Smooth muscle cell (in vitro differentiated cells): ENCODE data around the gene SEMA4C. TPM values are rescaled to one million over a fixed set of nuclear protein-coding genes. Genes with fewer than 3 reads are reported as not detected.
"Not testable (repeated sequence)": the region's sequence is repeated elsewhere in the genome, so short reads cannot be mapped to it uniquely, and the experiment has no call there.

ENCODE experiments used
- DNase-seq: peaks from one replicate; lab custom pipeline; 2025; ENCODE audit not compliant: unreplicated experiment; lab: John Stamatoyannopoulos, UW
- H2AFZ ChIP-seq: fragments of 200-600 bp; sonication (generic); 2 replicates; pipeline ENCODE4 v1.6.0; 2016; ENCODE audit warnings: antibody characterized with exemption, low read depth, mild to moderate bottlenecking
- H3F3A ChIP-seq: fragments of 200-600 bp; sonication (generic); 2 replicates; pipeline ENCODE4 v1.6.0; 2017; ENCODE audit warnings: antibody characterized with exemption, low read depth
- H3K27ac ChIP-seq: fragments of 200-600 bp; sonication (generic); 2 replicates; pipeline ENCODE4 v1.5.1; 2016; ENCODE audit warnings: low read depth, mild to moderate bottlenecking
- H3K27me3 ChIP-seq: fragments of 200-600 bp; sonication (generic); 2 replicates; pipeline ENCODE4 v1.6.1; 2016; ENCODE audit warnings: low read depth, mild to moderate bottlenecking
- H3K36me3 ChIP-seq: fragments of 200-600 bp; sonication (generic); 2 replicates; pipeline ENCODE4 v1.5.1; 2016; ENCODE audit warnings: low read depth
- H3K4me1 ChIP-seq: fragments of 200-600 bp; sonication (generic); 2 replicates; pipeline ENCODE4 v1.5.1; 2016; ENCODE audit warnings: low read depth
- H3K4me2 ChIP-seq: fragments of 200-600 bp; sonication (generic); 2 replicates; pipeline ENCODE4 v1.6.0; 2016; ENCODE audit warnings: mild to moderate bottlenecking
- H3K4me3 ChIP-seq: fragments of 200-600 bp; sonication (generic); 2 replicates; pipeline ENCODE4 v1.5.1; 2016; ENCODE audit warnings: mild to moderate bottlenecking
- H3K79me2 ChIP-seq: fragments of 200-600 bp; sonication (generic); 2 replicates; pipeline ENCODE4 v1.6.0; 2016; ENCODE audit warnings: low read depth, mild to moderate bottlenecking
- H3K9ac ChIP-seq: fragments of 200-600 bp; sonication (generic); 2 replicates; pipeline ENCODE4 v1.6.0; 2016; ENCODE audit warnings: low read depth
- H3K9me3 ChIP-seq: fragments of 200-600 bp; sonication (generic); replicated peaks from 2 replicates; pipeline ENCODE4 v1.5.1; 2016; ENCODE audit warnings: low read depth
- H4K20me1 ChIP-seq: fragments of 200-600 bp; sonication (generic); 2 replicates; pipeline ENCODE4 v1.6.0; 2016; ENCODE audit warnings: low read depth
- CTCF ChIP-seq: fragments of 200-600 bp; sonication (generic); IDR thresholded peaks from 2 replicates; pipeline ENCODE4 v1.5.1; 2017; ENCODE audit warnings: borderline replicate concordance, mild to moderate bottlenecking, antibody characterized with exemption; ENCODE audit not compliant: insufficient read depth, poor library complexity, severe bottlenecking
- WGBS: methylation state at CpG from one replicate; pipeline ENCODE4 v1.1.7; 2016; ENCODE audit warnings: low lambda C conversion rate; 5-methylcytosine and 5-hydroxymethylcytosine counted together
- polyA plus RNA-seq: library from polyadenylated mRNA; unstranded; fragments of >200 nt; fragmentation: Nextera tagmentation; extraction: Ambion mirVana; gene quantifications from 2 replicates; pipeline ENCODE4 v1.2.1, GENCODE V29; 2016
- total RNA-seq: library from RNA; depleted of rRNA; stranded (reverse); fragments of >200 nt; gene quantifications from 2 replicates; pipeline ENCODE4 v1.2.3, GENCODE V29; 2014

SEMA4C gene
- total and polyA plus RNA-seq, 2 experiments from 2014 or later = 40.7 to 41.0 TPM

GRCh38 chr2:96863575-96864342 is 6.1 kb downstream of the SEMA4C start:
- DNase-seq = no peak
- Histone ChIP-seq H3K4me1 (peaks cover 7% of the 10 kb centered on the region), H3K9ac (no peak overlapping the region), H3K27ac (no peak overlapping the region), H3K27me3 (no peaks in the 10 kb centered on the region), H2AFZ (no peak overlapping the region), H3K4me3 (no peak overlapping the region), H3K36me3 (no peaks in the 10 kb centered on the region), H3F3A (peaks cover 29% of the 10 kb centered on the region), H3K9me3 (no peaks in the 10 kb centered on the region), H4K20me1 (peaks cover 94% of the 10 kb centered on the region), H3K79me2 (peaks cover 44% of the 10 kb centered on the region), H3K4me2 (no peak overlapping the region)
- WGBS = 97% methylated on average over 16 of the region's 19 CpGs
- TF ChIP-seq CTCF = no peak

GRCh38 chr2:96863056-96863455 is 6.8 kb downstream of the SEMA4C start:
- H3K27ac ChIP-seq, H3K4me2 ChIP-seq, H3K9ac ChIP-seq, H3K4me1 ChIP-seq, DNase-seq, H3K36me3 ChIP-seq, H3K27me3 ChIP-seq, H2AFZ ChIP-seq, H3K4me3 ChIP-seq, H3K9me3 ChIP-seq: not testable (repeated sequence)
- Histone ChIP-seq H4K20me1 (peaks cover 92% of the 10 kb centered on the region), H3K79me2 (peaks cover 37% of the 10 kb centered on the region), H3F3A (peaks cover 31% of the 10 kb centered on the region)
- 79% methylated on average over 4 of the region's 4 CpGs for WGBS

- DNase-seq = no peak
- H3K4me3 ChIP-seq = no peak overlapping the region
- H3K27me3 ChIP-seq = no peaks in the 10 kb centered on the region
- no peak overlapping the region for H3K9ac ChIP-seq
- H3K27ac ChIP-seq = no peak overlapping the region
- no peaks in the 10 kb centered on the region for H3K36me3 ChIP-seq
- H3K4me1 ChIP-seq = peaks cover 16% of the 10 kb centered on the region
- H3K4me2 ChIP-seq = no peak overlapping the region
- no peaks in the 10 kb centered on the region for H3K9me3 ChIP-seq
- peaks cover 33% of the 10 kb centered on the region for H3K79me2 ChIP-seq
- no peak overlapping the region for H2AFZ ChIP-seq
- 95% methylated on average over 17 of the region's 17 CpGs for WGBS
- H3F3A ChIP-seq = peaks cover 29% of the 10 kb centered on the region
- TF ChIP-seq CTCF = no peak
- peaks cover 72% of the 10 kb centered on the region for H4K20me1 ChIP-seq
These were observed 8.8 kb downstream of the SEMA4C start for GRCh38 chr2:96861074-96861473.

- DNase-seq = no peak
- WGBS = 94% methylated on average over 32 of the region's 38 CpGs
- Histone ChIP-seq H4K20me1 (peaks cover 65% of the 10 kb centered on the region), H3K79me2 (peaks cover 33% of the 10 kb centered on the region), H3K36me3 (no peaks in the 10 kb centered on the region), H3K9ac (no peak overlapping the region), H2AFZ (no peak overlapping the region), H3K27me3 (no peaks in the 10 kb centered on the region), H3K4me2 (no peak overlapping the region), H3K4me3 (no peak overlapping the region), H3K27ac (no peak overlapping the region), H3K4me1 (peaks cover 16% of the 10 kb centered on the region), H3F3A (peaks cover 26% of the 10 kb centered on the region), H3K9me3 (no peaks in the 10 kb centered on the region)
- TF ChIP-seq CTCF = no peak
These were observed 9.5 kb downstream of the SEMA4C start for GRCh38 chr2:96860065-96861029.
